Measurements from ENCODE around the gene PHF14. TPM values are rescaled to one million over a fixed set of nuclear protein-coding genes. Genes with fewer than 3 reads are reported as not detected.

The PHF14 gene
- total RNA-seq, 6 donors from 2014 or later: 19.0 to 85.9 (median 24.0) TPM

- no peak for ATAC-seq (ENCODE audit: low FRiP score in 2 of 2)
- Histone ChIP-seq H3K9me3 (no peaks in the 10 kb centered on the region), H3K27me3 (no peaks in the 10 kb centered on the region), H3K4me3 (no peak overlapping the region), H3K27ac (no peak overlapping the region), H3K36me3 (no peaks in the 10 kb centered on the region), H3K4me1 (no peaks in the 10 kb centered on the region)
- TF ChIP-seq POLR2A (IDR thresholded peaks at IDR 0.05) (no peak), EP300 (IDR thresholded peaks at IDR 0.05) (no peak), CTCF (IDR thresholded peaks at IDR 0.05) (no peak), POLR2AphosphoS5 (IDR thresholded peaks at IDR 0.05) (no peak)
- no peak for DNase-seq
- 71 to 80% methylated on average over 3 of the region's 3 CpGs for WGBS, 2 donors
Observed at GRCh38 chr7:11127114-11127785, 153.6 kb downstream of the PHF14 start.

DNA sequence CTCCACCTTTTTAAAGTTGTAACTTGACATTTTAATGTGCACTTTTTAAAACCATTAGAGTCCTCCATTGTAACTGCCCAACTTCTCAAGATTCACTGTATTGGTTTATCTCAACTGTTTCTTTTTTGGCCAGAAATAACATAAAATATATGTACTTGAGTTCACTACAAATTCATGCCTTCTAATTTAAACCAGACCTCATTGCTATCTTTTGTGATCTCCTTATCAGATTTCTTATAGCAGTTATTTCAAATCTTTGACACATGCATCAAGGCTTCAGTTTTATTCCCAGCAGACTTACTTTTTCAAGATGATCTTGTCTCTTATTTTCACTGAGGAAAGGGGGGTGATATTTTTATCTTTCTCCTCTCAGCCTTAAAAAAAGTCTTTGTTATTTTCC lies 154.3 kb downstream of the PHF14 start:
- H3K4me3 ChIP-seq: no peak overlapping the region
- DNase-seq (no peak), ATAC-seq (ENCODE audit: low FRiP score in 2 of 2) (no peak)
- H3K27me3 ChIP-seq: no peaks in the 10 kb centered on the region
- no peaks in the 10 kb centered on the region for H3K9me3 ChIP-seq
- H3K36me3 ChIP-seq: no peaks in the 10 kb centered on the region
- no peaks in the 10 kb centered on the region for H3K4me1 ChIP-seq
- no peak overlapping the region for H3K27ac ChIP-seq
- no peak for TF ChIP-seq CTCF (IDR thresholded peaks at IDR 0.05)
- no peak for TF ChIP-seq POLR2A (IDR thresholded peaks at IDR 0.05)
- no peak for TF ChIP-seq EP300 (IDR thresholded peaks at IDR 0.05)
- no peak for TF ChIP-seq POLR2AphosphoS5 (IDR thresholded peaks at IDR 0.05)

DNA sequence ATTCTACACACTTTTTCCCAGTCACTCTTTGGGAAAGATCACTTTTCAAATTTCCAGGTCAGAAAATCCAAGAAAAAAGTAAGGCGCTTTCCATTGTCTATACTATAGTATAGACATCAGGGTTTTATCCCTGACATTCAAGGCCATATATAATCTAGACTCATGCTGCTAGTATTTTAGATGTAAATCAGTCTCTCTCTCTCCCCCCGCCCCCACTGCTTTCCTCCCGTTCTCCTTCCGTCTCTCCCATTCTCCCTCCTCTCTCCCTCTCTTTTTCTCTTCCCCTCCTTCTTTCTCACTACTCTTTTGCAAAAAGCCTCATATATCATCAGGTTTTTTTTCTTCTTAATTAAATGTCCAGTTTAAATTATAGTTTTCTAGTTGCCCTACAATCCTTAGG lies 154.8 kb downstream of the PHF14 start:
- Histone ChIP-seq H3K27me3 (no peaks in the 10 kb centered on the region), H3K9me3 (no peaks in the 10 kb centered on the region), H3K4me3 (no peak overlapping the region), H3K27ac (no peak overlapping the region), H3K4me1 (no peaks in the 10 kb centered on the region), H3K36me3 (no peaks in the 10 kb centered on the region)
- no peak for DNase-seq
- WGBS, 2 donors: 94 to 97% methylated on average over 4 of the region's 4 CpGs
- no peak for ATAC-seq (ENCODE audit: low FRiP score in 2 of 2)
- no peak for TF ChIP-seq CTCF (IDR thresholded peaks at IDR 0.05)
- TF ChIP-seq POLR2A (IDR thresholded peaks at IDR 0.05): no peak
- no peak for TF ChIP-seq EP300 (IDR thresholded peaks at IDR 0.05)
- no peak for TF ChIP-seq POLR2AphosphoS5 (IDR thresholded peaks at IDR 0.05)

DNA sequence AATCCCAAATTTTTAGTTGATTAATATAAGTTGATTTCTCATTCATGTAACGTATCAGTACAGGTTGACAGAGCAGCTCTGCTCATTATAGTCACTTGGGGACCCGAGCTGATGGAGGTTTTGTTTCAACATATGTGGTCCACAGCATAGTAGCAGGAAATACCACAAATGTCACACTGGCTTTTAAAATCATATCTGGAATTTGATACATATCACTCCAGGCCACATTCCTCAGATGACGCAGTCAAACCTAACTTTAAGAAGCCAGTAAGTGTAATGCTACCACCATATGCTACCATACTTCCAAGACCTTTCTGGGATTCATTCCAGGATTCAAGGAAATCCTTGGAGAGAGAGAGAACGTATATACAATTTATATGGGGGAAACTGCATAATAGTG lies 156.3 kb downstream of the PHF14 start:
- no peak for ATAC-seq (ENCODE audit: low FRiP score in 2 of 2)
- TF ChIP-seq POLR2A (IDR thresholded peaks at IDR 0.05) (no peak), CTCF (IDR thresholded peaks at IDR 0.05) (no peak), POLR2AphosphoS5 (IDR thresholded peaks at IDR 0.05) (no peak), EP300 (IDR thresholded peaks at IDR 0.05) (no peak)
- WGBS, 2 donors: 81 to 83% methylated on average over 4 of the region's 4 CpGs

GRCh38 chr7:11130601-11131000 lies 156.9 kb downstream of the PHF14 start:
- DNase-seq (no peak), ATAC-seq (ENCODE audit: low FRiP score in 2 of 2) (no peak)
- no peaks in the 10 kb centered on the region for H3K9me3 ChIP-seq
- H3K27ac ChIP-seq: no peak overlapping the region
- peaks cover 0 to under 1% (median 0%) of the 10 kb centered on the region in 4 donors for H3K36me3 ChIP-seq
- TF ChIP-seq POLR2A (IDR thresholded peaks at IDR 0.05): no peak
- TF ChIP-seq POLR2AphosphoS5 (IDR thresholded peaks at IDR 0.05): no peak
- TF ChIP-seq EP300 (IDR thresholded peaks at IDR 0.05): no peak
- no peak for TF ChIP-seq CTCF (IDR thresholded peaks at IDR 0.05)
- no peak overlapping the region for H3K4me3 ChIP-seq
- 94 to 100% methylated on average over 2 of the region's 2 CpGs for WGBS, 2 donors
- H3K27me3 ChIP-seq: no peaks in the 10 kb centered on the region
- no peaks in the 10 kb centered on the region for H3K4me1 ChIP-seq

More for the DNA sequence above, 156.3 kb downstream of the PHF14 start:
- Histone ChIP-seq H3K27ac (no peak overlapping the region), H3K36me3 (no peaks in the 10 kb centered on the region), H3K27me3 (no peaks in the 10 kb centered on the region), H3K4me3 (no peak overlapping the region), H3K4me1 (no peaks in the 10 kb centered on the region), H3K9me3 (no peaks in the 10 kb centered on the region)
- DNase-seq: no peak
